Measurements from ENCODE around the gene IQSEC1. TPM values are rescaled to one million over a fixed set of nuclear protein-coding genes. Genes with fewer than 3 reads are reported as not detected.

Gene IQSEC1
- total and polyA plus RNA-seq, 2 experiments from 2014 or later, result 8.0 to 51.9 TPM

GRCh38 chr3:12968541-12968940, 104.7 kb downstream of the IQSEC1 start:
- H3K4me2 ChIP-seq, result peak overlapping the region; percentile 74
- Mint-ChIP-seq H3K4me1 (peaks cover 35% of the 10 kb centered on the region), H3K9me3 (no peaks in the 10 kb centered on the region), H3K27ac (no peak overlapping the region), H3K4me3 (peak overlapping the region; percentile 65; the same call in 2 of the 3 replicates), H3K27me3 (ENCODE audit: insufficient read depth, low read depth, poor library complexity) (peaks cover 32% of the 10 kb centered on the region), H3K36me3 (ENCODE audit: low read depth) (no peaks in the 10 kb centered on the region)
- DNase-seq (ENCODE audit: low spot score), result no peak
- TF ChIP-seq NANOG (IDR thresholded peaks at IDR 0.05; ENCODE audit: borderline replicate concordance) (no peak), ETS1 (IDR thresholded peaks at IDR 0.05) (no peak), STAT1 (IDR thresholded peaks at IDR 0.05; ENCODE audit: unreplicated experiment) (no peak), POLR2AphosphoS5 (IDR thresholded peaks at IDR 0.05; ENCODE audit: low read depth) (no peak), REST (IDR thresholded peaks at IDR 0.05; ENCODE audit: unreplicated experiment) (no peak), EZH2 (IDR thresholded peaks at IDR 0.05; ENCODE audit: low read depth, unreplicated experiment) (no peak), ZNF462 (CRISPR knock-in tag; IDR thresholded peaks at IDR 0.05) (no peak), ZNF114 (CRISPR knock-in tag; IDR thresholded peaks at IDR 0.05) (no peak), CREB1 (CRISPR knock-in tag; IDR thresholded peaks at IDR 0.05; ENCODE audit: low read depth) (no peak), JUNB (IDR thresholded peaks at IDR 0.05; ENCODE audit: unreplicated experiment) (no peak), EZH2phosphoT487 (IDR thresholded peaks at IDR 0.05; ENCODE audit: unreplicated experiment) (no peak), ZNF331 (CRISPR knock-in tag; IDR thresholded peaks at IDR 0.05; ENCODE audit: low read depth) (no peak), CTCF (conservative IDR thresholded peaks at IDR 0.05; ENCODE audit: low read depth in 2 of 2) (no peak)
- H4K20me1 ChIP-seq (replicated peaks; ENCODE audit: insufficient read depth), result no peaks in the 10 kb centered on the region; the same call in 1 of the 2 replicates
- H3K27me3 ChIP-seq (ENCODE audit: insufficient read depth), result 0 out of 2 replicates have a peak, but pooled peaks cover 2% of the 10 kb centered on the region
- H3K79me2 ChIP-seq (replicated peaks; ENCODE audit: insufficient read depth), result peaks cover 35% of the 10 kb centered on the region
- H2AFZ ChIP-seq, result no peak overlapping the region
- ATAC-seq, result no peak
- no peak overlapping the region for H3K4me3 ChIP-seq
- H3K27ac ChIP-seq (ENCODE audit: low read depth), result no peak overlapping the region
- H3F3A ChIP-seq (replicated peaks; ENCODE audit: low read depth), result no peaks in the 10 kb centered on the region
- no peaks in the 10 kb centered on the region for H3K36me3 ChIP-seq (ENCODE audit: insufficient read depth)
- peaks cover 14% of the 10 kb centered on the region; the same call in 1 of the 2 replicates for H3K4me1 ChIP-seq (ENCODE audit: insufficient read depth)
- H3K9me2 ChIP-seq (ENCODE audit: insufficient read depth), result no peaks in the 10 kb centered on the region
